Stimulated activated CD4-positive, alpha-beta T cell treated with anti-CD3 and anti-CD28 coated beads, Interleukin-1b, Interleukin-23, amount 100 ng/mL, for 4 hours (primary cell): ENCODE results near the gene C11orf52.
"Not testable (repeated sequence)": the region's sequence is repeated elsewhere in the genome, so short reads cannot be mapped to it uniquely, and the experiment has no call there.

Experiments used
- DNase-seq, 2 donors: peaks; one replicate each; pipeline ENCODE4 v3.0.0-alpha.2; 2020; ENCODE audit warnings: low read depth in 2 of 2

C11orf52 gene

GRCh38 chr11:111913031-111913861 is 5.5 kb upstream of the C11orf52 start:
- DNase-seq: no peak

GRCh38 chr11:111913997-111914396 is 4.7 kb upstream of the C11orf52 start:
- no peak for DNase-seq

GRCh38 chr11:111916768-111917167 is 1.9 kb upstream of the C11orf52 start:
- DNase-seq: no peak

DNA sequence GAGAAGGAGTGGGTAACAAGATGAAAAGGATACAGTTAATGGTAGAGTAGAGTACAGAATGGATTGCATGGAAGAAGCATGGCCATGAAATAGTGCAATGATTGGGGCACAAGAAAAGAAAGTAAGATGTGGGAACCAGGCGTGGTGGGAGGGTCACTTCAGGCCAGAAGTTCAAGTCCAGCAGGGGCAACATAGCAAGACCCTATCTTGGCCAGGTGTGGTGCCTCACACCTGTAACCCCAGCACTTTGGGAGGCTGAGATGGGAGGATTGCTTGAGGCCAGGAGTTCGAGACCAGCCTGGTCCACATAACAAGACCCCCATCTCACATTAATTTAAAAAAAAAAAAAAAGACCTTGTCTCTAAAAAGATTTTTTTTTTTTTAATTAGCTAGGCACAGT is 1.4 kb upstream of the C11orf52 start:
- no peak for DNase-seq

DNA sequence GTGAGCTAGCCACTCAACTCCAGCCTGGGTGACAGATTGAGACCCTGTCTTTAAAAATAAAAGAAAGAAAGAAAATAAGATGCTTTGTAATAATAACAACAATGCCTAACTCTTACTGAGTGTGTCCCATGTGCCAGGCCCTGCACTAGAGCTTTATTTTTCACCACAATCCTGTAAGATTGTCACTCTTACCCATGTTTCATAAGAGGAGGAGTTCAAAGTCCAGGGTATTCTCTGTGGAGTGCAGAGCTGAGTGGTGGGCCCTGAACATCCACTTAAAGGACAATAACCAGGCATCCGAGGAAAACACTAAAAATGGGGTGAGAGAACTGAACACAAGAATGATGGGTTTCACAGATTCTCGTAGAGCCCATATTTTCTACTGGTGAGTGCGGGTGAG is 925 bp upstream of the C11orf52 start:
- DNase-seq: no peak

DNA sequence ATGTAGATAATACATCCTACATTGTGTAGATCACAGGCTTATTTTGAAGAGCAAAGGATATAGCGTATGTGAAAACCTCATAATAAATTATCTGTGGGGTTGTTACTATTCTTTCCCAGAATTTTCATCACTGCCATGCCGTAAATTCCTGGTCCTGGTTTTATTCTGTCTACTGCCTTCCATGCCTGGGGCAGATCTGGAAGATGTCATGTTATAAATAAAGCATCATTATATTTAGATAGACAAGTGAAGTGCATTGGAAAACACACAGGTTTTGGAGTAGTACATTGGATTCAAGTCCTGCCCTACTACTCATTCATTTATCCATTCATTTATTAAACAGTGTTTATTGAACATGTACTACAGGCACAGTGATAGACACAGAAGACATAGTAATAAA is 2.2 kb downstream of the C11orf52 start:
- DNase-seq: no peak

GRCh38 chr11:111921541-111922230 is 3.0 kb downstream of the C11orf52 start:
- no peak for DNase-seq

DNA sequence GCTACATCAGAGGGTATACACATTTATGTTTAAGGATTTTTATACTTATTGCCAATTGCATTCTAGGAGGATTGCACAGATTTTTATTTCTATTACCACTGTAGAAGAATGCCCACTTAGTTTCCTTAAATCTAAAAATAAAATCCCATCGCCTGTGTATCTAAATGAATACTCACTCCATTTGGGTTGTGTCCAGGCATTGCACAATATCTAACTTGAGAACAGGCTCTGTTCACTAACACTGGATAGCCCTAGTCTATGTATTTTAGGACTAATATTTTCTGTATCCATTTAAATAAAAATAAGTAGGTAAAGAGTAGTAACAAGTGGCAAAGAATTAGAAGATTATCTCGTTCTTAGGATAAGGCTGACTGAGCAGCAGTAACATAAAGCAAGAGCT is 4.1 kb downstream of the C11orf52 start:
- DNase-seq: no peak

DNA sequence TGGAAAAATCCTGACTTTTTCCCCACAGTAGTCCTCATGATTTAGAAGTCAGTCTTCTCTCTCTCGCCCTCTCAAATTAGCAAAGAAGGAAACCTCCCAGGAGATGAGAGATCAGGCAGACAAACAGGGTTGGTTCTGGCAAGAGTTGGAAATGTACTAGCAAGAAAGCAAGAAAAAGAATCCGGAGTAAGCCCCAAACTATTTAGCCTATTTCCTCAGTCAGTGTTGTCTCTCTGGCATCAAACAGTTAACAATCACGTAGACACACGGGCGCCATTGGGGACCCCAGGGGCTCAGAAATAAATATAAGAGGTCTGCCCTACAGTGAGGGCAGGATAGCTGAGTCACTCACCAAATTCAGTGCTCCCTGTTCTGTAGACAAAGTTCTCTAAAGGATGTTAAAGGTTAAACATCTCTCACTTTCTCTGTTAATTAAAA is 4.7 kb downstream of the C11orf52 start:
- no peak for DNase-seq

DNA sequence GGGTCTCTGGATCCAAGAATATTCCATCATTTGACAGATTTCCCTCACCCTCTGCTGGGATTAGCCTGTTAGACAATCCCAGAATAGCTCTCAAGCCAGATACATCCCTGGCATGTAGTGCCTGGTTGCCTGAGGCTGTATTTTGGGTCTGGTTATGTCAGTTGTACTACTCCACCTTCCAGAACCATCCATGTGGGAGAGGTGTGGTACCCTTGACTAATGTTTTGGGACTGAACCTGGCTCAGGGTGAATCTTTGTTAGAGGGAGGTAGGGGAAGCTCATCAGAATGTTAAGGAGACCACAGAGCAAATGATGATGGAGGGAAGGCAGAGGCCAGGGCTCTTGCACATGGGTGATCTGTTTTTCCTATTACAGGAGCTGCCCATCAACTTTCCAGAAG is 5.2 kb downstream of the C11orf52 start:
- no peak for DNase-seq

DNA sequence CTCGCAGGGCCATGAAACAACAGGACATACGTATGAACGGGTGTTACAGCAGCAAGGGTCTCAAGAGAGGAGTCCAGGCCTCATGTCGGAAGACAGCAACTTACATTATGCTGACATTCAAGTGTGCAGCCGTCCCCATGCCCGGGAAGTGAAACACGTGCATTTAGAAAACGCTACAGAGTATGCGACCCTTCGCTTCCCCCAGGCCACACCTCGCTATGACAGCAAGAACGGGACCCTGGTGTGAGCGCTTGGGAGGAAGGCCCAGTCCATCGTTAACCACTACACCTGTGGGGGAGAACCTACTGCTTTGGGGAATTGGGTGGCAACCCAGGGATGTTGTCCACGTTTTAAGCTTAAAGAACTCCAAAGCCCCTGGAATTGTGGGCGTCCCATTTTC is 7.2 kb downstream of the C11orf52 start:
- no peak for DNase-seq

GRCh38 chr11:111926505-111927391 is 8.0 kb downstream of the C11orf52 start:
- peak; percentile 87 to 91 for DNase-seq

DNA sequence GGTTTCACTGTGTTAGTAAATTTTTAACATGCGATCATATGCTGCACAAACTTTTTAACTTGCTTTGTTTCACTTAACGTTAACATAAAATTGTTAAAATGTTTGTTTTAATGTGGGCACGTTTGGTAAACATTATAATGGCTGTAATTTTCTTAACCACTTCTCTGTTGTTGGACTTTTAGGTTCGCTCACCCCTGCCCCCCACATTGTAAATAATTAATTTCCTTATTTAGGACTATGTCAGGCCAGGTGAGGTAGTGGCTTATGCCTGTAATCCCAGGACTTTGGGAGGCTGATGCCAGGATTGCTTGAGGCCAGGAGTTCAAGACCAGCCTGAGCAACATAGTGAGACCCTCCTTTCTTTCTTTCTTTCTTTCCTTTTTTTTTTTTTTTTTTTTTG is 11.8 kb downstream of the C11orf52 start:
- no peak for DNase-seq

- no peak for DNase-seq
These were observed 13.9 kb downstream of the C11orf52 start for GRCh38 chr11:111932611-111932950.

DNA sequence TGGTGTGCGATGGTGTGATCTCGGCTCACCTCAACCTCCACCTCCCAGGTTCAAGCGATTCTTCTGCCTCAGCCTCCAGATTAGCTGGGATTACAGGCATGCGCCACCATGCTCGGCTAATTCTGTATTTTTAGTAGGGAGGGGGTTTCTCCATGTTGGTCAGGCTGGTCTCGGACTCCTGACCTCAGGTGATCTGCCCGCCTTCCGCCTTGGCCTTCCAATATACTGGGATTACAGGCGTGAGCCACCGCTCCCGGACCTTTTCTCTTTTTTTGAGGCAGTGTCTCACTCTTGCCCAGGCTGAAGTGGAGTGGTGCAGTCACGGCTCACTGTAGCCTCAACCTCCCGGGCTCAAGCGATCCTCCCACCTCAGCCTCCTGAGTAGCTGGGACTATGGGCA is 14.5 kb downstream of the C11orf52 start:
- not testable (repeated sequence) for DNase-seq

DNA sequence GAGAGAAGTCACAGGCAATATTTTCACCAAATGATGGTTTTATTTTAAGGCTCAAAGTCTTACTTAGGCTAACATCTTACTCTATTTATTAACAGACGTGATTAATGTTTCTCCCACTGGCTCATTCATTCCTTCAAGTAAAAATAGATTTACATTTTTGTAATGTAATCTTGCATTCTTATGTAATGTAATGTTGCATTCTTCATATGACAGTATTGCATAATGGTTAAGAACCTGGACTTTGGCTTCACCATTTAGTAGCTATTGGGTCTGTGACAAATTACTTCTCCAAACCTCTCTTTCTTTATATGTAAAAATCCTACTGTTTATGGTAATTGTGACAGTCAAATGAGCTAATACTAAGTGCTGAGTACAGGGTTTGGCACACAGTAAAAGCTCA is 15.2 kb downstream of the C11orf52 start:
- no peak for DNase-seq

DNA sequence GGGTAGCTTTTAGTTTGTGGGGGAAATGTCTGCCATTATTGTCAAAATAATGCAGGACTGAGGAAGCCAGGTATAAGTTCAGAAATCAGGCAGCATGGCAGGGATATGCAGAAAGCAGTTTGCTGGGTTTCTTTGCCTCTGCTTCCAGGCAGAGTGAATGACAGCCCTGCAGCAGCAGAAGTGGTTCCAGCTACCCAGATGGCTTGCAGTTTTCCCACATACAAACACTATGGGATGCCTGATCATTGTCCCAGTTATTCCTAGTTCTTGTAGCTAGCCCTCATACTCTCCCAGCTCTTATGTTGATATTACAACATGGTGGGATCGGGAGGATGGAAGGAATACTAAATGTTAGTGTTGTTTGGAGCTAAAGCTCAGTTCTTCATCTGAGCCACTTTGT is 15.6 kb downstream of the C11orf52 start:
- DNase-seq: no peak

GRCh38 chr11:111935317-111936039 is 16.8 kb downstream of the C11orf52 start:
- no peak for DNase-seq

- DNase-seq: no peak
These were observed 17.4 kb downstream of the C11orf52 start for GRCh38 chr11:111936040-111936540.

DNA sequence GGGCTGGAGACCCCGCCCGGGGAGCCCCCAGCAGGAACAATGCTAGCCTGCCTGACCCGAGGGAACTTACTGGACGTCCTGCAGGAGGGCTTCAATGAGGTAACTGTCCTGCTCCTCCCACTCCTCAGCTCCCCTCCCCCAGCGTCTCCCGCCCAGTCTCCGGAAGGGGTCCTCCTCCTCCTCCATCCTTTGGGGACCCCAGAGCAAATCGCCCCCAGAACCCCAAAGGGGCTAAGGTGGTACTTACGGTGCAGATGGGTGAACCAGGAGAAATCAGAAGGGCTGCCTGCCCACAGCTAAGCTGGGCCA is 18.7 kb downstream of the C11orf52 start:
- DNase-seq: no peak

DNA sequence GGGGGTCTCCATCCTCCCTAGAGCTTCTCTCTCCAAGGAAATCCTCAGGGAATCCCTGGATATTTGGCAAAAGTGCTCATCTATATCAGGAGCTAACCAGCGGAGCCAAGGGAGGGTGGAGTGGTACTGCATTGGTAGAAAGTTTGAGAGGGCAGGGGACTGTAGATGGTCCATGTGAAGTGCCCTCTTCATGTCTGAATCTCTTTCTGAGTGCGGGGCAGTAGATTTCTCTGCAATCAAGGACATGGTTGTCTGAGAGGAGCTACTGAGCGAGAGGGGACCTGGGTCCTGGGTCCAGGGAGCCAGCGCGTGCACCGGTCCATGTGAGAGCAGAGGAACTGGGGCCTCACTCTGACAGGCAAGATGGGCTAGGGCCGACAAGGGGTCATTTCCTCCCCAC is 19.1 kb downstream of the C11orf52 start:
- no peak for DNase-seq

- no peak for DNase-seq
These were observed 20.0 kb downstream of the C11orf52 start for GRCh38 chr11:111938687-111939160.
